Activated T-helper 1 cell treated with anti-CD3 and anti-CD28 coated beads, Interleukin-12 subunit alpha, Interleukin-12 subunit beta, Interleukin-2, Interleukin-4 antibody, amounts not matched to agents 30 ng/mL and 10 ng/mL and 1 ng/mL, durations not matched to agents 14 hours and 24 hours and 36 hours (primary cell): ENCODE results near the gene MDH2. TPM values are rescaled to one million over a fixed set of nuclear protein-coding genes. Genes with fewer than 3 reads are reported as not detected.
A peak's percentile ranks its signal among the peaks of the same experiment; 100 is the strongest.
"Not testable (repeated sequence)": the region's sequence is repeated elsewhere in the genome, so short reads cannot be mapped to it uniquely, and the experiment has no call there.

Experiments used
- DNase-seq: peaks from one replicate; pipeline ENCODE4 v3.0.0; 2021; ENCODE audit warnings: low spot score
- H3K27ac Mint-ChIP-seq: one replicate; pipeline ENCODE4 v1.8.0; 2021; ENCODE audit warnings: mild to moderate bottlenecking, mixed read lengths
- H3K27me3 Mint-ChIP-seq: one replicate; pipeline ENCODE4 v1.8.0; 2022; ENCODE audit warnings: mild to moderate bottlenecking, moderate library complexity, mixed read lengths; ENCODE audit not compliant: insufficient read depth
- H3K36me3 Mint-ChIP-seq: one replicate; pipeline ENCODE4 v1.8.0; 2021; ENCODE audit warnings: low read depth, mixed read lengths
- H3K4me1 Mint-ChIP-seq: one replicate; pipeline ENCODE4 v1.8.0; 2021; ENCODE audit warnings: low read depth, mixed read lengths
- H3K4me3 Mint-ChIP-seq: one replicate; pipeline ENCODE4 v1.8.0; 2021; ENCODE audit warnings: mild to moderate bottlenecking, moderate library complexity, mixed read lengths
- H3K9me3 Mint-ChIP-seq: one replicate; pipeline ENCODE4 v1.8.0; 2021; ENCODE audit warnings: mixed read lengths
- intact Hi-C: fragments of 100-400 bp; cut with micrococcal nuclease; formaldehyde crosslinking; loops from one replicate; pipeline ENCODE4 v1.15.1; 2024
- total RNA-seq: library from RNA; stranded (reverse); gene quantifications from 2 replicates; pipeline ENCODE4 v1.2.3, GENCODE V29; 2022

Gene MDH2
- total RNA-seq, 1 donor from 2014 or later = 292 TPM

GRCh38 chr7:76020031-76020714, 27.7 kb upstream of the MDH2 start:
- no peaks in the 10 kb centered on the region for H3K9me3 Mint-ChIP-seq
- intact Hi-C loops = loop anchor here (1.0 kb wide), 4 partner anchors 26 to 154 kb away; partner anchors contain the start of genes POR and TMEM120A
- H3K4me3 Mint-ChIP-seq = no peak overlapping the region
- peak; percentile 53 for DNase-seq
- peaks cover 15% of the 10 kb centered on the region for H3K4me1 Mint-ChIP-seq
- H3K36me3 Mint-ChIP-seq = peaks cover 30% of the 10 kb centered on the region
- peak overlapping the region; percentile 35 for H3K27ac Mint-ChIP-seq
- no peaks in the 10 kb centered on the region for H3K27me3 Mint-ChIP-seq

- intact Hi-C loops = no loop called here
- no peak for DNase-seq
- H3K36me3 Mint-ChIP-seq = peaks cover 22% of the 10 kb centered on the region
- no peaks in the 10 kb centered on the region for H3K9me3 Mint-ChIP-seq
- H3K27me3 Mint-ChIP-seq = no peaks in the 10 kb centered on the region
- H3K4me3 Mint-ChIP-seq = no peak overlapping the region
- peaks cover 15% of the 10 kb centered on the region for H3K4me1 Mint-ChIP-seq
- H3K27ac Mint-ChIP-seq = no peak overlapping the region
Measured at GRCh38 chr7:76022026-76022780, 25.7 kb upstream of the MDH2 start.

GRCh38 chr7:76023002-76023401, 24.9 kb upstream of the MDH2 start:
- no peaks in the 10 kb centered on the region for H3K9me3 Mint-ChIP-seq
- no peaks in the 10 kb centered on the region for H3K27me3 Mint-ChIP-seq
- DNase-seq = no peak
- H3K27ac Mint-ChIP-seq = no peak overlapping the region
- intact Hi-C loops = no loop called here
- no peak overlapping the region for H3K4me3 Mint-ChIP-seq
- peaks cover 15% of the 10 kb centered on the region for H3K4me1 Mint-ChIP-seq
- peaks cover 19% of the 10 kb centered on the region for H3K36me3 Mint-ChIP-seq

GRCh38 chr7:76029682-76030081, 18.2 kb upstream of the MDH2 start:
- H3K9me3 Mint-ChIP-seq, intact Hi-C loops, DNase-seq, H3K4me3 Mint-ChIP-seq, H3K27me3 Mint-ChIP-seq, H3K27ac Mint-ChIP-seq: not testable (repeated sequence)
- Mint-ChIP-seq H3K4me1 (peaks cover 19% of the 10 kb centered on the region), H3K36me3 (peaks cover 11% of the 10 kb centered on the region)

GRCh38 chr7:76031964-76032363, 15.9 kb upstream of the MDH2 start:
- H3K36me3 Mint-ChIP-seq = peaks cover 6% of the 10 kb centered on the region
- intact Hi-C loops = no loop called here
- no peaks in the 10 kb centered on the region for H3K9me3 Mint-ChIP-seq
- no peak overlapping the region for H3K4me3 Mint-ChIP-seq
- no peaks in the 10 kb centered on the region for H3K27me3 Mint-ChIP-seq
- no peak for DNase-seq
- peaks cover 31% of the 10 kb centered on the region for H3K4me1 Mint-ChIP-seq
- no peak overlapping the region for H3K27ac Mint-ChIP-seq

- DNase-seq = no peak
- intact Hi-C loops = no loop called here
- H3K4me3 Mint-ChIP-seq = no peak overlapping the region
- H3K27ac Mint-ChIP-seq = no peak overlapping the region
- peaks cover 2% of the 10 kb centered on the region for H3K36me3 Mint-ChIP-seq
- peaks cover 31% of the 10 kb centered on the region for H3K4me1 Mint-ChIP-seq
- H3K9me3 Mint-ChIP-seq = no peaks in the 10 kb centered on the region
- no peaks in the 10 kb centered on the region for H3K27me3 Mint-ChIP-seq
Measured at GRCh38 chr7:76037310-76037709, 10.6 kb upstream of the MDH2 start.

- H3K27ac Mint-ChIP-seq = no peak overlapping the region
- intact Hi-C loops = no loop called here
- peaks cover 5% of the 10 kb centered on the region for H3K36me3 Mint-ChIP-seq
- H3K4me1 Mint-ChIP-seq = peaks cover 18% of the 10 kb centered on the region
- no peak for DNase-seq
- no peaks in the 10 kb centered on the region for H3K27me3 Mint-ChIP-seq
- H3K4me3 Mint-ChIP-seq = no peak overlapping the region
- H3K9me3 Mint-ChIP-seq = no peaks in the 10 kb centered on the region
Measured at GRCh38 chr7:76040126-76040525, 7.8 kb upstream of the MDH2 start.

- Mint-ChIP-seq H3K36me3 (peaks cover 19% of the 10 kb centered on the region), H3K4me1 (peaks cover 25% of the 10 kb centered on the region), H3K4me3 (no peak overlapping the region), H3K27me3 (no peaks in the 10 kb centered on the region), H3K27ac (no peak overlapping the region), H3K9me3 (no peaks in the 10 kb centered on the region)
- intact Hi-C loops = no loop called here
- DNase-seq = no peak
Measured at GRCh38 chr7:76044375-76044865, 3.5 kb upstream of the MDH2 start.

- intact Hi-C loops = loop anchor here (1.0 to 5.0 kb wide), 6 partner anchors 53 to 975 kb away; partner anchors contain the start of genes RCC1L and TMEM120A
- H3K36me3 Mint-ChIP-seq = peaks cover 35% of the 10 kb centered on the region
- H3K9me3 Mint-ChIP-seq = no peaks in the 10 kb centered on the region
- peak overlapping the region; percentile 99 for H3K4me3 Mint-ChIP-seq
- peak; percentile 2 for DNase-seq
- peak overlapping the region; percentile 95 for H3K27ac Mint-ChIP-seq
- H3K4me1 Mint-ChIP-seq = peaks cover 48% of the 10 kb centered on the region
- H3K27me3 Mint-ChIP-seq = no peaks in the 10 kb centered on the region
Measured at GRCh38 chr7:76047305-76047810, 548 bp upstream of the MDH2 start.

- peak; percentile 5 for DNase-seq
- H3K27ac Mint-ChIP-seq = peak overlapping the region; percentile 97
- intact Hi-C loops = loop anchor here (1.0 to 5.0 kb wide), 6 partner anchors 39 to 976 kb away; partner anchors contain the start of gene RCC1L
- peaks cover 35% of the 10 kb centered on the region for H3K36me3 Mint-ChIP-seq
- H3K4me3 Mint-ChIP-seq = peak overlapping the region; percentile 99
- H3K27me3 Mint-ChIP-seq = no peaks in the 10 kb centered on the region
- H3K4me1 Mint-ChIP-seq = peaks cover 51% of the 10 kb centered on the region
- H3K9me3 Mint-ChIP-seq = no peaks in the 10 kb centered on the region
Measured at GRCh38 chr7:76048668-76048988, 722 bp downstream of the MDH2 start.

- peak overlapping the region; percentile 99 for H3K4me3 Mint-ChIP-seq
- peak overlapping the region; percentile 82 for H3K27ac Mint-ChIP-seq
- H3K36me3 Mint-ChIP-seq = peaks cover 35% of the 10 kb centered on the region
- no peaks in the 10 kb centered on the region for H3K9me3 Mint-ChIP-seq
- H3K4me1 Mint-ChIP-seq = peaks cover 48% of the 10 kb centered on the region
- DNase-seq = no peak
- no peaks in the 10 kb centered on the region for H3K27me3 Mint-ChIP-seq
- intact Hi-C loops = loop anchor here (2.0 to 5.0 kb wide), 2 partner anchors 82 to 977 kb away; partner anchors contain the start of gene RCC1L
Measured at GRCh38 chr7:76049295-76049694, 1.4 kb downstream of the MDH2 start.

GRCh38 chr7:76050545-76050944, 2.6 kb downstream of the MDH2 start:
- peak overlapping the region; percentile 31 for H3K4me3 Mint-ChIP-seq
- peaks cover 29% of the 10 kb centered on the region for H3K36me3 Mint-ChIP-seq
- H3K27me3 Mint-ChIP-seq = no peaks in the 10 kb centered on the region
- no peak for DNase-seq
- peak overlapping the region; percentile 61 for H3K27ac Mint-ChIP-seq
- intact Hi-C loops = no loop called here
- no peaks in the 10 kb centered on the region for H3K9me3 Mint-ChIP-seq
- peaks cover 39% of the 10 kb centered on the region for H3K4me1 Mint-ChIP-seq

GRCh38 chr7:76051840-76052239, 3.9 kb downstream of the MDH2 start:
- DNase-seq = peak; percentile 24
- Mint-ChIP-seq H3K4me1 (peaks cover 32% of the 10 kb centered on the region), H3K27ac (peak overlapping the region; percentile 86), H3K9me3 (no peaks in the 10 kb centered on the region), H3K27me3 (no peaks in the 10 kb centered on the region), H3K36me3 (peaks cover 30% of the 10 kb centered on the region), H3K4me3 (peak overlapping the region; percentile 56)
- intact Hi-C loops = no loop called here
